HG03280 (cell line): ENCODE results near the gene ZNF674.
A peak's percentile ranks its signal among the peaks of the same experiment; 100 is the strongest.

Experiments
- ATAC-seq: cut with Tn5 transposase; IDR thresholded peaks from one replicate; pipeline ENCODE4 v1.9.1; 2021; ENCODE audit warnings: mild to moderate bottlenecking, moderate library complexity; ENCODE audit not compliant: unreplicated experiment

ZNF674 gene

GRCh38 chrX:46545111-46546005, at the start of gene ZNF674:
Gene ZNF674 (minus strand): TSS chrX:46545421. CDS start chrX:46542087, 3,334 bp downstream.
- ATAC-seq = peak; percentile 92

- ATAC-seq = no peak
These were observed 44.9 kb upstream of the ZNF674 start for GRCh38 chrX:46589977-46590723.

DNA sequence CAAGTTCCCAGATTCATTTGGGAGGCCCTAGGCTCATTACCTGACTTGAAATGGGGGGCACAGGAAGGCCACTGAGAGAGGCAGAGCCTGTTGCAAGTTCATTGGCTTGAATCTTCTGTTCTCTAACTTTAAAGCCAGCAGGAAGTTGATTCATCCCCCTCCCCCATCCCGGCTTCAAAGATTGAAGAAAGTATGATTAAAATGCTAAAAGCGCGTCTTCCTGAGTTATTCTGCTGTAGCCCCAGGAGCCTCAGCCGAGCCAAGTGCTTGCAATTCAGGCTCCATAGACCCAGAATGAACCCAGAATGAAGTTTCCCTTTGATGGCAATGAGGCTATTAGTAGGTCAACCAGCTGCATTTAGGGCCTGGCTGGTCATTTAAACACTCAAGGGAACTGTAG, 43.0 kb upstream of the ZNF674 start:
- no peak for ATAC-seq

DNA sequence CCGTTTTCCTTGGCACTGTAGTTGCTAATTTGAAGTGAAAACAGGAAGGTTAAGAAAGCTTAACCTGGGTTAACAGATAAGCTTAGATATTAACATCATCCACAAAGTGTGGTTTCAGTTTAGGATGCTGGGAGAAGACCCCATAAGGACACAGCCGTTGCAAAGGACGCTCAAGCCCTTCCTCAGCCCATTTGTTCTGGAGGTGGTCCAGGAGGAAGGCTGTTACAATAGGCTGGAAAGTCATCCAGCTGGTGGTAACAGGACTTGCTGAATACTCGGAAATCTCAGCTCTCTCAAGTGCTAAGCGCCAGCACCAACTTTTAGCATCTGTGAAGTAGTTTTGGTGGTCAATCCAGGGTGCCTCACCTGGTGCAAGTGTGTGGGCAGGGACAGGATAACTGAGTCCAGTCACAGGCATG, 42.5 kb upstream of the ZNF674 start:
- ATAC-seq = no peak

- peak; percentile 70 for ATAC-seq
These were observed 41.9 kb upstream of the ZNF674 start for GRCh38 chrX:46587158-46587557.

DNA sequence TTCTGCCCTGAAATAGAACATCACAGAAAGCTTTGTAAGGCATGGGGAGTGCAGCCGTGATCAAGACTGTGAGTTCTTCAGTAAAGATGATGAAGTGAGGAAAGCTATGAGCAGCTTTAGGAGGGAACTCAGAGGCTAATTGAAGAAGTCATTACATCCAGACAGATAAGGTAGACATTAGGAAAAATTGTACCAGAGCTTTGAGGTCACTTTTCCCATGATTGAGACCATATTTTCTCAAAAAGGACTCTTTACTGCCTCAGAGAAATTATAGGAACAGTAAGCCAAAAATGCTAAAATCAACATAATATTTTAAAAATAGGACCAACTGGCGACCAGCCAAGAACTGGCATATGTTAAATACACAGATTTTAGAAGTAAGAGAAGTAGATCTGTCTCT, 39.5 kb upstream of the ZNF674 start:
- no peak for ATAC-seq

DNA sequence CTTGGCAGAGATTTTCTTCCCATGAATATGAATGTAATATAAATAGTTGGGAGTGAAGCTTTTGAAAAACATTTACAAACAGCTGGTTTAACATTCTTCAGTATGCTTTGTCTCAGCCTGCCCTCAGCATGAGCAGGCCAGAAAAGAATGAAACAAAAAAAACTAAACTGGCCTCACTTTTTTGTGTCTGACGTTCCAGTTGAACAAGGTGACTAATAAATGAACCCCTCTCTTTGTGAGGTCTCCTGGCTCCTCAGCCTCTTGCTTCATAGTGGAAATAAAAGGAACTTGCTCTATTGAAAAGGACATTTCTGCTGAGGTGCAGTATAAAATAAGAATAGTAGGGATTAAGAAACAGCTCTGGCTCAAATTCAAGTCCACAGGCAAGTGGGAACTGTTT, 37.7 kb upstream of the ZNF674 start:
- ATAC-seq = no peak

DNA sequence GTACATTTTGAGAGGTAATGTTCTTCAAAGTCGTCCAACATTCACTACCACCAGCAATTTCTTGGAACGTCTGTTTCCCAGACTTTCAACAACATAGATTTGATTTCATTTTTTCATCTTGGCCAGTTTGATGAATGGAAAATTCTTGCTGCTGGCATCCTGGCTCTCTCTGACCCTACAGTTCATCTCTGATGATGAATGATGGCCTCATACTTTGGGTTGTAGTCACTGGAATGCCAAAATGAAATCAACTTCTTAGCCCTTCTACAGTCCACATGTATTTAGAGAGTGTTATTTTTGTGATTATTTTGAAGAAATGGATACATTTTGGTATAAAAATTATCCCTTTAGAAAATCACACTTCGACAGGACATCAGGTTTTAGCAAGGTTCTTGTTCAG, 37.1 kb upstream of the ZNF674 start:
- no peak for ATAC-seq

DNA sequence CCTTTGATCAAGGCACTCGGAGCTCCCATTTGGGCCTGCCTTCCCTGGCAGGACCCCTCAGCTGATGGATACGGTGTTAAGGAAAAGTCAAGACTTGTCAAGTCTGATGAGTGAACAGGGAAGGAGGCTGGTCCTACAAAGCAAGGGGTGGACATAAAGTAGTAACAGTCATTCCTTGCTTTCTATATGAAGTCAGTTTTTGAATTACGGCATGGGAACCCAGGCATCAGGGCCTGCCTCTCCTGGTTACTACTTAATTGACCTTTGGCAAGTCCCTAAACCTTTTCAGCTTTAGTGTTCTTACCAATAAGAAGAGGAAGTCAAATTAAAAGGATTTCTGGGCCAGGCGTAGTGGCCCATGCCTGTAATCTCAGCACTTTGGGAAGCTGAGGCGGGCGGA, 35.4 kb upstream of the ZNF674 start:
- no peak for ATAC-seq

GRCh38 chrX:46579250-46579649, 34.0 kb upstream of the ZNF674 start:
- no peak for ATAC-seq

- ATAC-seq = no peak
These were observed 32.2 kb upstream of the ZNF674 start for GRCh38 chrX:46577221-46578005.

GRCh38 chrX:46576458-46576857, 31.2 kb upstream of the ZNF674 start:
- ATAC-seq = no peak

DNA sequence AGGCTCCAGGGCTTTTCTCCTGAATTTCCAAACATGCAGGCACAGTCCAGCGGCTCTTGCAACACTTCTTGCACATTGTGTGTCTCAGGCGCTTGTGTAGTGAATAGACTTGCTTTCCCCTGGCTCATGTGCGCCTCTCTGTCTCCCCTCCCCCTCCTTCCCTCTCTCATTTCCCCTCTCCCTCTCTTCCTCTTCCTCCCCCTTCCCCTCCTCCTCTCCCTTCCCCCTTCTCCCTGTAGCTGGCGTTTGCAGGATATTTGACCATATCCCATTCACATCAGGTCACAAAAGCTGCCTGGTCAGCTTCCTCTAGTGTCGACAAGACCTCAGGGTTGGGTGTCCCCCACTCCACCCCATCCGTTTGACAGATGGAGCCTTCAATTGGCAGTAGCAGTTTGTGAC, 30.8 kb upstream of the ZNF674 start:
- ATAC-seq = no peak

DNA sequence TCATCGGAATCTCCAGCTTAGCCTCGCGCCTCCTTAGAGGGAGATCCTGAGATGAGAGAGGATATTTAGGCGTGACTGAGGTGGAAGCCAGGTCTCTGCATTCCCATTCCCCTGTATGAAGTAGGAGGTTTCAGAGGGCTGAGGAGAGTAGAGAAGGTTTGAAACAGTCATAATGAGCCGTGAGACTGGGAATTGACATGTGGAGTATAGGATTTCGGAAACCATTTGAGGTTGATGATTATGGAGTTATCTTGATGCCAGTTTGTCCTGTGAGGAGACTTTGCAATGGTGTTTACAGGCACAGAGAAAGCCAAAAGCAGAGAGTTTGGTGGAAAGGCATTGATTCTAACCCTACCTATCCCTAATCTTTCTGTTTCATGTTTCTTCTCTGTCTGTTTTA, 30.4 kb upstream of the ZNF674 start:
- no peak for ATAC-seq

- no peak for ATAC-seq
These were observed 29.7 kb upstream of the ZNF674 start for GRCh38 chrX:46574774-46575381.

- peak; percentile 34 for ATAC-seq
These were observed 28.9 kb upstream of the ZNF674 start for GRCh38 chrX:46573892-46574773.

DNA sequence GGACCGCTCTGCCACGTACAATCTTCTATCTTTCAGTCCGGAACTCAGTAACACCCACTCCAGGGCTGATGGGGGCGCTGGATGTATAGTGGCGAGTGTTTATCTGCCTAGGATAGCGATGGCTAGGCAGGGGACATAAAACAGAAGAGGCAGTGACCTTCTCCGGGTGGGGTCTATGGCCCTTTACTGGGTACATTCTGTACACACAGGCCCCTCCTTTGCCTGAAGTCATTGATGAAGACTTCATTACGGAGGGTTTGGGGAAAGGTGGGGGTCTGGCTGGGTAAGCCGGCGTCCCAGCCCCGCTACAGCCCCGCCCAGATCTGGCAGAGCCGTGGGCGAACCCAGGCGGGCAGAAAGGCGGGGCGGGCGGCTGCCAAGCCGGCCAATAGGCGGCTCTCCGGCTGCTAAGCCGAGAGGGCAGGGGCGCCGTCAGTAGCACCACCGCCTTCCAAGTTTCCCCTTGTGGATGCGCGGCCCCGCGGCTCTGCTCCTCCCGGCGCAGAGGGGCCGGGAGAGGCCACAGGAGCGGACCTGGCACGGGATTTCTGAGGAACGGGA, 28.2 kb upstream of the ZNF674 start, which contains the start of gene CHST7:
TSS of gene CHST7 (plus strand) at position 435 of the 561 bp plus-strand sequence. CDS start 167 bp downstream, outside the sequence.
- peak; percentile 45 for ATAC-seq

- peak; percentile 35 for ATAC-seq
These were observed 27.2 kb upstream of the ZNF674 start for GRCh38 chrX:46572340-46572936.
